Globus pallidus (tissue), 1 donor: ENCODE measurements around the gene TM4SF18.

Experiments used
- DNase-seq: peaks from one replicate; pipeline ENCODE4 v3.0.0-alpha.2; 2015; ENCODE audit warnings: low spot score

TM4SF18 gene

DNA sequence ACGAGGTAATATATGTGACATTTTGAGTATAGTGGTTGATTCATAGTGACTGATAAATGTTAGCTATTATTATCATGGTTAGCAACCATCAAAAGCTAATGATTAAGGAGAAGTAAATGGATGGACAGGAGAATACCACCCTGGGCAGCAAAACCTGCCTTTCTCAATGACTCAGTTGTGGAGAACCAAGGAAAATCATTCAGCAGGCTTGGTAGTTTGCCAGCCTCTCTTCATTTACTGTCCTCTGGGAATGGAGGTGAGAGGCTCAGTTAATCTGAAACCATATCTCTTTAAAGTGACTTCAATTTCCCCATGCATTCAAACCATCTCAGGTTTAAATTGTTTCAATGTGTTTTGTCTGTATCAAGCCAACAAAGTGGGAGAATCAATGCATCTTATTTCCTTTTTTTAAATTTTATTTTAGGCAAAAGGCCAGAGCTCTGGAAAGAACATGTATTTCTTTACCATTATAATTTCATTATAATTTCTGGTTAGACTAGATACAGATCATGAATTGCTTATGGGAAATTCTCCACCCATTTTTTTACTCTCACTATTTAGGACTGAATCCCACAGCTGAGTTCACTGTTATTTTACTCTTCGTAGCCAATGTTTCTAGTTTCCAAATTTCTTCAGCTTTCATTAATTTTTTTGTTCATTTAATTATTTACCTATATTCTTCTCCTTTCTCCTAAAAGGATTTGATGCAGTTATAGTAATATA, 2.7 kb downstream of the TM4SF18 start:
- DNase-seq: no peak

DNA sequence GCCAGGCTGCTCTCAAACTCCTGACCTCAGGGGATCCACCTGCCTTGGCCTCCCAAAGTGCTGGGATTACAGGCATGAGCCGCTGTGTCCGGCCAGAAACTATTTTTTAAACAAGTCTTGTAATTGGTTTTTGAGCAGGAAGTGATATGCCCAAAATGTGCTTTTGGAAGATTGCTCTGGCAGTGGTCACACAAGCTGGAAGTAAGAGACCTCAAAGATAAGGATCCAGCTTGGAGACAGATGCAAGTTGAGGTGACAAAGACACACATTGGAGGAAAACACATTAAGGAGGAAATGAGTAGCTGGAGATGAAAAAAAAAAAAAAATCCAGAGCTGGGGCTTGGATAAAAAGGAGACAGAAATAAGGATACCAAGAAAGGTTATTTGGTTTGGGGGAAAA, 6.3 kb downstream of the TM4SF18 start:
- DNase-seq: no peak

DNA sequence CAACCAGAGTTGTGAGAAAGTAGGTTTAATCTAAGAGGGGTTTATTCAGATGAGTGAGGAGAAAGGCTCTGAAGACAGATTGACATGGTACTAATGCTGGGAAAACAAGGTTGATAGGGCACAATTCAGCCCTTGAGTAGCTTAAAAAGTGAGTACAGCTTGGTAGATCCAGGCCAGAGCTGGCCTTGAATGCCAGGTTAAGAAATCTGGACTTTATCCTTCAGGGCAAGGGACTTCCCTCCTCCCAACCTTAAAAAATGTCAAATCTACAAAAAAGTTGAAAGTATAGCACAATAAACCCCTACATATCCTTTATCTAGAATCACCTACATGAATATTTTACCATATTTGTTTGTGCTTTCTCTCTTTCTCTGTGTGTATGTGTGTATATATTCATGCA, 7.9 kb downstream of the TM4SF18 start:
- no peak for DNase-seq

GRCh38 chr3:149324332-149324731, 9.1 kb downstream of the TM4SF18 start:
- DNase-seq: no peak

DNA sequence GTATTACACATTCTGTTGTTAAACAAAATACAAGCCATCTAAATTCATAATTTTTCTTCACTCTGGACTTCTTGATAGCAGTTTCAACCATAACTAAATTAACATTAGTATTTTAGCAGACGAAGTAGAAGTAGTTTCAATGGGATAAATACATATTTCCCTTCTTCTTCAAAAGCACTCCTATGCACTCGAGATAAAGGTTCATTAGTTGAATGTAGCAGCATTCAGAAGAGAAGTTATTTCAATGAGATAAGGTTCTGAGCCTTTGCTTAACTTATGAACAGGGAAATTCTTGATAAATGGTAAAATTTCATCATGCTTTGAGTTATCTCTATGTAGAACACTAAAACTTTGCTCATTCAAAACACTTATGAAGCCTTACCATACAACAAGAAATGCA, 11.8 kb downstream of the TM4SF18 start:
- no peak for DNase-seq

GRCh38 chr3:149321136-149321535, 12.3 kb downstream of the TM4SF18 start:
- no peak for DNase-seq

DNA sequence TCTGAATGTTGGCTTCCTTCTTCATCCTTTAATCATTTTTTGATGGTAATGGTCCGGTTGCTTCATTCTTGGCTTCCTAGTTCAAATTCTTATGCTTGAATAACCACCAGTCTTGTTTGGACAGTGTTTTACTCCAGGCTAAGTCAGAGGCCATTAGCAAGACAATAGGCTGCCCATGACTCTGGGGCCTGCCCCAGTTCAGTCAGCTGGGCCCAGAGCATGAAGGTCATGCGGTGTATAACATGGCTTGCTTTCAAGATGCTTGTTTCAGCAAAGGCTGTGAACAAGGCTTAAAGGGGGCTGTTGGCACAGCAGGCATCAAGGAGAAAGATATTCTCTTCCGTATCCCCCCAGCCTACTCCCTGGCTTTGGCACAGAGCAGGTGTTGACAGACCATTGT, 13.7 kb downstream of the TM4SF18 start:
- no peak for DNase-seq

DNA sequence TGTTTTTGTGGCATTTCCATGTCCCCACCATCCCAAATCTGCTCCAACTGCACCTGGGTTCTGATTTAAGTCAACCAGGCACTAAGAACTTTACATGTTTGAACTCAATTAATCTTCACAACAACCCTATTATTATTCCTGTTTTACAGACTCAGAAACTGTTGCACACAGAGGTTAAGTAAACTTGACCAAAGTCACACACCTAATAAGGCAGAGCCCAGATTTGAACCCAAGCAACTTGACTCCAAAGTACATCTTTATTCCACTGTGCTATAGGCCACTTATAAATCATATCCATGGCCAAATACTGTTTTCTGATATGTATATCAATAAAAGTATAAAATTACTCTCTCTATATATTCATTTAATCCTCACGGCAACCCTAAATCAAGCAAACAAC, 16.4 kb downstream of the TM4SF18 start:
- DNase-seq: no peak

- no peak for DNase-seq
Measured at GRCh38 chr3:149316437-149316836, 17.0 kb downstream of the TM4SF18 start.

DNA sequence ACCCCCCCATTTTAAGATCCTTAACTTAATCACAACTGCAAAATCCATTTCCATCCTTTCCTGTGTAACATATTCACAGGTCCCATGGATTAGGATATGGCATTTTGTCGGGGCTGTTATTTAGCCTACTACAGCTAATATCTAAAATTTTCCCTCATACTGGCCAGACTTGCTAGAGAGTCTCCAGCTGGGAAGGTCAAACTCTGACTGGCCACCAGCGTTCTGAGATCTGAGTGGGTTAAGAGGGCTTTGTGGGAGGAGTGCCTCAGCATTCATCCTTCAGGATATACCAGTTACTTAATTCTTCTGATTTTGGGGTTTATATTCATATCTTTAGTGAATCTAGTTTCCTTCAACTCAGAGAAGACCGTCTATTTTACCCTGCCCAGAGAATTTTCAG, 17.7 kb downstream of the TM4SF18 start:
- DNase-seq: no peak

DNA sequence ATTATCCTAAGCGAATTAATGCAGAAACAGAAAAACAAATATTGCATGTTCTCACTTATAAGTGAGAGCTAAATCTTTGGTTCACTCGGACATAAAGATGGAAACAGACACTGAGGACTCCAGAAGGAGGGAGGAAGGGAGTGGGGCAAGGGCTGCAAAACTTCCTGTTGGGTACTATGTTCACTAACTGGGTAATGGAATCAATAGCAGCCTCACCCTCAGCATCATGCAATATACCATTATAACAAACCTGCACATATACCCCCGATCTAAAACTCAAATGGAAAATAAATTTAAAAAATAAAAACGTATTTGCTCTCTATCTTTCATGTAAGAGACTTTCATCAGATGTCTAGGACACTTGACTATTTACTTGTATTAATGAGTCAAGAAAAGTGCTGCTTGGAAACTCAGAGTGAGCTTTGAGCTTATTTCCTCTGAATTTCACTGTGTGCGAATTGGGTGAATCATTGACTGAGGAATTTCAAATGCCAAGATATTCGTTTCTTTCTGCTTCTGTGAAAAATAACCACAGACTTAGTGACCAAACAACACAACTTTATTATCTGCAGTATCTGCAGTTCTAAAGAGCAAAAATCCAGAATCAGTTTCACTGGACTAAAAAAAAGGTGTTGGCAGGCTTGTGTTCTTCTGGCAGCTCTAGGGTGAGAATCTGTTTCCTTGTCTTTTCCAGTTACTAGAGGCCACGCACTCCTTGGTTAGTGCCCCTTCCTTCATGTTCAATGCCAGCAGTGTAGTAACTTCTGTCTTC, 18.4 kb downstream of the TM4SF18 start:
- DNase-seq: no peak

DNA sequence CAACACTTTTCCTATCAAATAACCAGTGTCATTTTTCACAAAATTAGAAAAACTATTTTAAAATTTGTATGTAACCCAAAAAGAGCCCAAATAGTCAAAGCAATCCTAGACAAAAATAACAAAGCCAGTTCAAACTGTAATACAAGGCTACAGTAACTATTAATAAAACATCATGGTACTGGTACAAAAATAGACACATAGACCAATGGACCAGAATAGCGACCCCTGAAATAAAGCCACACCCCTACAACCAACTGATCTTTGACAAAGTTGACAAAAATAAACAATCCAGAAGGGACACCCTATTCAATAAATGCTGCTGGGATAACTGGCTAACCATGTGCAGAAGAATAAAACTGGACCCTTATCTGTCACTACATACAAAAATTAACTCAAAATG, 19.9 kb downstream of the TM4SF18 start:
- DNase-seq: no peak

GRCh38 chr3:149310796-149311534, 22.5 kb downstream of the TM4SF18 start:
- DNase-seq: no peak

DNA sequence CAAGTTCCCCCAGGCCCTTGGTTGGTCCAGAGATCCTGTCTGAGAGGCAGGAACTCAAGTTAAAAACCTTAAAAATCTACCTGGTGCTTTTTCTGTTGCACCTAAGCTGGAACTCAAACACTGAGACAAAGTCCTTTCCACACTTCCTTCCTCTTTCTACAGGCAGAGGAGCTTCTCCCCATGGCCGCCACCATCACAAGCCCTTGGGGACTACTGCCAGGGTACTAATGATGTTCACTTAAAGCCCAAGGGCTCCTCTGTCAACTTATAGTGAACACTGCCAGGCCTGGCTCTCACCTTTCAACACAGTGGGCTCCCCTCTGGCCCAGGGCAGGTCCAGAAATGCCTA, 26.0 kb downstream of the TM4SF18 start:
- DNase-seq: no peak

- DNase-seq: no peak
Measured at GRCh38 chr3:149306751-149307434, 26.5 kb downstream of the TM4SF18 start.

DNA sequence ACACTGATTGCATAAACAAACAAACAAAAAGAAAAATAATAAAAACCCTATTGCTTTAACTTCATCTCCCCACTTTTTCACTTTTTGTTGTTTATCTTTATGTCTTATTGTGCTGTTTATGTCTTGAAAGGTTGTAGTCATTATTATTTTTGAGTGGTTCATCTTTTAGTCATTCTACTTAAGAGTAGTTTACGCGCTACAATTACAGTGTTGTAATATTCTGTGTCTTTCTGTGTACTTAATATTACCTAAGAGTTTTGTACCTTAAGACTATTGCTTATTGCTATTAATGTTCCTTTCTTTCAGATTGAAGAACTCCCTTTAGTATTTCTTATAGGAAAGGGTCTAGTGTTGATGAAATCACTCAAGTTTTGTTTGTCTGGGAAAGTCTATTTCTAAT, 28.1 kb downstream of the TM4SF18 start:
- DNase-seq: no peak

GRCh38 chr3:149299938-149300801, 33.3 kb downstream of the TM4SF18 start:
- DNase-seq: no peak

GRCh38 chr3:149296972-149297371, 36.5 kb downstream of the TM4SF18 start:
- DNase-seq: no peak

GRCh38 chr3:149292666-149293065, 40.8 kb downstream of the TM4SF18 start:
- DNase-seq: no peak

- DNase-seq: no peak
Measured at GRCh38 chr3:149291178-149291577, 42.3 kb downstream of the TM4SF18 start.

GRCh38 chr3:149288655-149289054, 44.8 kb downstream of the TM4SF18 start:
- no peak for DNase-seq

DNA sequence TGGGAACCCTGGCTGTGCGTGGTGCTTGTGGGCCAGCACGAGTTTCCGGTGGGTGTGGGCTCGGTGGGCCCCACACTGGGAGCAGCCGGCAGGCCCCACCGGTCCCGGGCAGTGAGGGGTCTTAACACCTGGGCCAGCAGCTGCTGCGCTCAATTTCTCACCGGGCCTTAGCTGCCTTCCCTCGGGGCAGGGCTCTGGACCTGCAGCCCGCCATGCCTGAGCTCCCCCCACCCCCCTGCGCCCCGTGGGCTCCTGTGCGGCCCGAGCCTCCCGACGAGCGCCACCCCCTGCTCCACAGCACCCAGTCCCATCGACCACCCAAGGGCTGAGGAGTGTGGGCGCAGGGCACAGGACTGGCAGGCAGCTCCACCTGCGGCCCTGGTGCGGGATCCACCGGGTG, 49.4 kb downstream of the TM4SF18 start:
- no peak for DNase-seq
